AG08395 (cell line): ENCODE measurements around the gene TTC39B.
"Not testable (repeated sequence)": the region's sequence is repeated elsewhere in the genome, so short reads cannot be mapped to it uniquely, and the experiment has no call there.

ENCODE experiments used
- DNase-seq: peaks from one replicate; pipeline ENCODE4 v3.0.0; 2012; ENCODE audit warnings: mixed read lengths, low spot score

The TTC39B gene

GRCh38 chr9:15264918-15265317 is 42.1 kb downstream of the TTC39B start:
- DNase-seq = no peak

- DNase-seq = no peak
Measured at GRCh38 chr9:15262581-15262980, 44.4 kb downstream of the TTC39B start.

- DNase-seq = no peak
Measured at GRCh38 chr9:15256426-15256825, 50.6 kb downstream of the TTC39B start.

- DNase-seq = no peak
Measured at GRCh38 chr9:15253786-15254185, 53.2 kb downstream of the TTC39B start.

- DNase-seq = no peak
Measured at GRCh38 chr9:15253197-15253596, 53.8 kb downstream of the TTC39B start.

- no peak for DNase-seq
Measured at GRCh38 chr9:15249981-15250380, 57.0 kb downstream of the TTC39B start.

- peak; percentile 68 for DNase-seq
Measured at GRCh38 chr9:15249042-15249818, 57.8 kb downstream of the TTC39B start.

- no peak for DNase-seq
Measured at GRCh38 chr9:15248621-15249020, 58.4 kb downstream of the TTC39B start.

GRCh38 chr9:15248081-15248480 is 58.9 kb downstream of the TTC39B start:
- DNase-seq = no peak

- DNase-seq = no peak
Measured at GRCh38 chr9:15246708-15247107, 60.3 kb downstream of the TTC39B start.

GRCh38 chr9:15246243-15246642 is 60.8 kb downstream of the TTC39B start:
- DNase-seq = no peak

- DNase-seq = peak; percentile 28
Measured at GRCh38 chr9:15244001-15244441, 63.0 kb downstream of the TTC39B start.

- DNase-seq = peak; percentile 65
Measured at GRCh38 chr9:15243081-15243480, 63.9 kb downstream of the TTC39B start.

- no peak for DNase-seq
Measured at GRCh38 chr9:15240927-15241326, 66.1 kb downstream of the TTC39B start.

GRCh38 chr9:15239816-15240215 is 67.2 kb downstream of the TTC39B start:
- DNase-seq = peak; percentile 40

GRCh38 chr9:15238646-15239045 is 68.4 kb downstream of the TTC39B start:
- DNase-seq = no peak

GRCh38 chr9:15235658-15236057 is 71.4 kb downstream of the TTC39B start:
- DNase-seq = no peak

- DNase-seq = not testable (repeated sequence)
Measured at GRCh38 chr9:15233941-15234490, 73.0 kb downstream of the TTC39B start.

GRCh38 chr9:15232706-15233280 is 74.2 kb downstream of the TTC39B start:
- DNase-seq = not testable (repeated sequence)

- no peak for DNase-seq
Measured at GRCh38 chr9:15231788-15232635, 75.0 kb downstream of the TTC39B start.

- no peak for DNase-seq
Measured at GRCh38 chr9:15229409-15229808, 77.6 kb downstream of the TTC39B start.

- DNase-seq = no peak
Measured at GRCh38 chr9:15227491-15227890, 79.5 kb downstream of the TTC39B start.
